Measurements from ENCODE around the gene FGD5. TPM values are rescaled to one million over a fixed set of nuclear protein-coding genes. Genes with fewer than 3 reads are reported as not detected.

The FGD5 gene
- total RNA-seq, 1 experiment from 2014 or later, result not detected

GRCh38 chr3:14853271-14853951, 34.6 kb downstream of the FGD5 start:
- DNase-seq (ENCODE audit: low spot score), result no peak
- CTCF ChIA-PET, result no interaction called here
- no TSS peak for BruUV-seq (replicated peaks)
- Histone ChIP-seq H3K27ac (ENCODE audit: low read depth, low read length, poor library complexity, severe bottlenecking) (no peak overlapping the region), H3K4me3 (ENCODE audit: low read depth, low read length, poor library complexity, severe bottlenecking) (no peak overlapping the region), H3K36me3 (ENCODE audit: insufficient read depth, low read length, poor library complexity, severe bottlenecking) (no peaks in the 10 kb centered on the region), H3K9me3 (ENCODE audit: low read depth, low read length, poor library complexity, severe bottlenecking) (no peaks in the 10 kb centered on the region), H3K4me1 (ENCODE audit: insufficient read depth, low read length, poor library complexity, severe bottlenecking) (no peaks in the 10 kb centered on the region), H3K27me3 (replicated peaks; ENCODE audit: insufficient read depth, low read depth, low read length, poor library complexity) (peaks cover 34% of the 10 kb centered on the region)
- POLR2A ChIA-PET (ENCODE audit: low non-redundant PET), result no interaction called here
- no peak for TF ChIP-seq CTCF (conservative IDR thresholded peaks at IDR 0.05; ENCODE audit: low read depth, low read length)
- no peak for TF ChIP-seq EZH2 (IDR thresholded peaks at IDR 0.05; ENCODE audit: borderline replicate concordance, low read depth, low read length, poor library complexity, severe bottlenecking)
- intact Hi-C loops (cut with micrococcal nuclease; ENCODE audit: unreplicated experiment), result no loop called here

GRCh38 chr3:14857506-14857905, 38.7 kb downstream of the FGD5 start:
- POLR2A ChIA-PET (ENCODE audit: low non-redundant PET), result no interaction called here
- peaks cover 13% of the 10 kb centered on the region for H3K27me3 ChIP-seq (replicated peaks; ENCODE audit: insufficient read depth, low read depth, low read length, poor library complexity)
- no peaks in the 10 kb centered on the region for H3K36me3 ChIP-seq (ENCODE audit: insufficient read depth, low read length, poor library complexity, severe bottlenecking)
- no peaks in the 10 kb centered on the region for H3K9me3 ChIP-seq (ENCODE audit: low read depth, low read length, poor library complexity, severe bottlenecking)
- H3K4me3 ChIP-seq (ENCODE audit: low read depth, low read length, poor library complexity, severe bottlenecking), result no peak overlapping the region
- CTCF ChIA-PET, result interaction anchor here (0.6 kb wide), 1 partner anchor 13 kb away, joined by 3 read pairs; no protein-coding TSS in a partner anchor
- TF ChIP-seq CTCF (conservative IDR thresholded peaks at IDR 0.05; ENCODE audit: low read depth, low read length) (no peak), EZH2 (IDR thresholded peaks at IDR 0.05; ENCODE audit: borderline replicate concordance, low read depth, low read length, poor library complexity, severe bottlenecking) (no peak)
- no TSS peak for BruUV-seq (replicated peaks)
- no peak overlapping the region for H3K27ac ChIP-seq (ENCODE audit: low read depth, low read length, poor library complexity, severe bottlenecking)
- H3K4me1 ChIP-seq (ENCODE audit: insufficient read depth, low read length, poor library complexity, severe bottlenecking), result no peaks in the 10 kb centered on the region
- DNase-seq (ENCODE audit: low spot score), result no peak
- intact Hi-C loops (cut with micrococcal nuclease; ENCODE audit: unreplicated experiment), result no loop called here

- no peaks in the 10 kb centered on the region for H3K9me3 ChIP-seq (ENCODE audit: low read depth, low read length, poor library complexity, severe bottlenecking)
- CTCF ChIA-PET, result interaction anchor here (0.6 kb wide), 1 partner anchor 13 kb away, joined by 3 read pairs; no protein-coding TSS in a partner anchor
- no peaks in the 10 kb centered on the region for H3K4me1 ChIP-seq (ENCODE audit: insufficient read depth, low read length, poor library complexity, severe bottlenecking)
- peaks cover 13% of the 10 kb centered on the region for H3K27me3 ChIP-seq (replicated peaks; ENCODE audit: insufficient read depth, low read depth, low read length, poor library complexity)
- no peak for DNase-seq (ENCODE audit: low spot score)
- BruUV-seq (replicated peaks), result no TSS peak
- H3K36me3 ChIP-seq (ENCODE audit: insufficient read depth, low read length, poor library complexity, severe bottlenecking), result no peaks in the 10 kb centered on the region
- TF ChIP-seq CTCF (conservative IDR thresholded peaks at IDR 0.05; ENCODE audit: low read depth, low read length) (no peak), EZH2 (IDR thresholded peaks at IDR 0.05; ENCODE audit: borderline replicate concordance, low read depth, low read length, poor library complexity, severe bottlenecking) (no peak)
- POLR2A ChIA-PET (ENCODE audit: low non-redundant PET), result no interaction called here
- no peak overlapping the region for H3K4me3 ChIP-seq (ENCODE audit: low read depth, low read length, poor library complexity, severe bottlenecking)
- intact Hi-C loops (cut with micrococcal nuclease; ENCODE audit: unreplicated experiment), result no loop called here
- no peak overlapping the region for H3K27ac ChIP-seq (ENCODE audit: low read depth, low read length, poor library complexity, severe bottlenecking)
These were observed 39.3 kb downstream of the FGD5 start for GRCh38 chr3:14858105-14858504.

Measured in A673 (cell line).